GM19452 (cell line): Measurements from ENCODE around the gene UTS2B.
"Not testable (repeated sequence)": the region's sequence is repeated elsewhere in the genome, so short reads cannot be mapped to it uniquely, and the experiment has no call there.

Experiments used
- ATAC-seq: cut with Tn5 transposase; IDR thresholded peaks from one replicate; pipeline ENCODE4 v1.9.1; 2021; ENCODE audit not compliant: unreplicated experiment

The UTS2B gene

DNA sequence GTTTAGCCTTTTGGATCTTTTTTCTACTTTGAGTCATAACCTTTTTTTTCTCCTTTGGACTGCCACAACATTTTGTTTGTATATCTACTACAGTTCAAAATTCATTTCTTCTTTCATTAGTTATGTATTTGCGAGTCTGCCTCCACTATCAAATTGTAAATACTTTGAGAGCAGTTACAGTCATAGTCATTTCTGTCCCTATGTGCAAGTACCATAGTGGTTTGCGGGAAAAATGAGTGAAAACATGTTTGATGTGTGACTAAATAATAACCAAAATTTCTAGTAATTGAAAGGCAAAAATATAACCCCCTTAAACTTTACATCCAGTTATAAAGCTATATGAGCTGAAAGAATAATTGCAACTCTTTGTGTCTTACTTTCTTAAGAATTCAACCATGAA lies 46.9 kb downstream of the UTS2B start:
- peak; percentile 62 for ATAC-seq

DNA sequence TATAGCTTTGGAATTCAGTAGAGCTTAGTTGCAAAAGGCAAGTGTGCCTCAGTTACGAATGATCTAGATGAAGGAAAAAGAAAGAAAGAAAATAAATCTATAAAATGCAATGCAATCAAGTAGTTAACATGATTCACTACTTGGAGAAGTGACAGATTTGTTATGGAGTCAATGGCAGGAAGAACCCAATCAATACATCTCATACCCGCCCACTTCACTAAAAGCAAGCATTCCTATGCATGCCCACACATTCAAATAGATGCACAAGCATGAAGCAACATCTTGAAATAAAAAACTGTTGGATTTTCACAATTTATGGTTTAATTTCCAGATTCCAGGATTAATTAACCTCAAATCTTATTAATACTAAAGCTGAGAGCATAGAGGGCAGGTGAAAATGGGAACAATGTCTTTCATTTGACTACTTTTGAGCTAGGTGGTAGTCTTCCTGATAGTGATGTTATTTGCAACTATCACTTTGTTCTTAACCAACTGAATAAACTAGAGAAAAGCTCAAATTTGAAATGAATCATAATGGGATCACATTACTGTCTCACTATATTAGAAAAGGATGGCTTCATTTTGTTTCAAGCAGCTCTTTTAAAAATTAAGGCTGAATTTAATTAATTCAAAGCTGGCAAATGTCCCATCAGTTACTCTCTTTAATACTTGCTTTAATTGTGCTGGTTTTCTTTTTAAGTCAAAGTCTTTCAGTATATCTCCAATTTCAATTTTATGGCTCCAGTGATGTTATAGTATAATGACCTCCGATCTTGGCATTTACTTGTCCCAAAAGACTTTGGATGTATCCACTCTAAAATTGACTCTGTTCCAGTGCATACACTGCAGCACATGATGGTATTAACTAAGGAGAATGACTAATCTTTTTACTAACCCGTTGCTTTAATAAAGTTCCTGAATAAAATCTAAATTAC lies 47.8 kb downstream of the UTS2B start:
- peak; percentile 28 for ATAC-seq

DNA sequence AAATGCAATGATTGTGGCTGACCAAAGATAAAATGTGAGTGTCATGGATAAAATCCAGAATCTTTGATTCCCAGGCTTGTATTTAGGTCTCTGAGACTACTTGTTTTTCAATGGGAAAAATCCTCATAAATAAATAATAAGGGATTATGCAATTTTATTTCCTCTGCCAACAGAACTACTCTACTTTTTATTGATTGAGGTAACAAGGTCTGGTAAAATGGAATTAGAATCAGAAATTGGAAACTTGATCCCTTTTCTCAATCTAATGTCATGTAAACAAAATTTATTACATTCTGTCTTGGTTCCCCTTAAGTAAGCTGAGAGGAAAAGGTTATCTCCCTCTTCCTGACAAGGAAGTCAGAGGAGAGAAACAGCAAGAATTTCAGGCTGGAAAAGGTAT lies 49.4 kb downstream of the UTS2B start:
- ATAC-seq: no peak

DNA sequence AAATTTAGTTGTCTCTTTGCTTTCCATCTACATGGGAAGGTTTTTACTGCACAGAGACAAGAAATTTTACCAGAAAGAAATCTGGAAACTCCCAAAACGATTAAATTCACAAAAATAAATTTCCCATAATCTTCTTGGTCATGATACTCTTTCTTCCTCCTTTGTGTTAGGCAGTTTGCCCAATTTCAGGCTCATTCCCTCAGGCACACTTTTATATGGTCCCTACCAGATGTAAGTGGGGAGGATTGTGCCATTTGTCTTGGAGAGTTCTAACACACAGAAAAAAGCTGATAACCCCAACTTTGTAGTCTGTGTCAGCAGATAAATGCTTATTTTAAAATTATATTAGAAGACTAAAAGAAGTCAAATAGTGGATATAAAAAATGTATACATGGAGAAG lies 50.2 kb downstream of the UTS2B start:
- no peak for ATAC-seq

DNA sequence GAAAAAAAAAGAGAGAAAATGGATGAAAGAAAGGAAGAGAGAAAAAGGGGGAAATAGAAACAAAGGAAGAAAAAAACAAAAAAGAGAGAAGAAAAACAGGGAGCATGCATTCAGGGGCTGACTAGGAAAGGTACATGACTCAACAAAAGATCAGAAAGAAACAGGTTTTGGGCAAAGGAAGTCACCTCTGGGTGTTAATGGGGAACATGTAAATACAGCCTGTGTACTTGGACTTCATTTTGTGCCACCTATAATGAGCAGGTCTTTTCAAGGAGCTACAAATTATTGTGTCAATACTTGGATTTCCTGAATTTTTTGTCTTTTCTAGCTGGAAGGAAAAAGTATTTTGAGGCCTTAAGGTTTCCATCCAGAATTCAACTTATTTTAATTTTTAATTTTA lies 54.6 kb downstream of the UTS2B start:
- no peak for ATAC-seq

DNA sequence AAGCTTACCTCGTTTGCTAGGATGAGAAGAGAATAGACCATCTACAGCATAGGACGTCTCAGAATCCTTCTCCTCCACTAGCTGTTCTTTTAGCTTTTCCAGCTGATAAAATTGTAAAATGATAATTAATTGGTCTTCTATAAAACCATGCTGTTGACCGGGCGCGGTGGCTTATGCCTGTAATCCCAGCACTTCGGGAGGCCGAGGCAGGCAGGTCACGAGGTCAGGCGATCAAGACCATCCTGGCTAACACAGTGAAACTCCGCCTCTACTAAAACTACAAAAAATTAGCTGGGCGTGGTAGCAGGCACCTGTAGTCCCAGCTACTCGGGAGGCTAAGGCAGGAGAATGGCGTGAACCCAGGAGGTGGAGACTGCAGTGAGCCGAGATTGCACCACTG lies 55.1 kb downstream of the UTS2B start:
- ATAC-seq: not testable (repeated sequence)

DNA sequence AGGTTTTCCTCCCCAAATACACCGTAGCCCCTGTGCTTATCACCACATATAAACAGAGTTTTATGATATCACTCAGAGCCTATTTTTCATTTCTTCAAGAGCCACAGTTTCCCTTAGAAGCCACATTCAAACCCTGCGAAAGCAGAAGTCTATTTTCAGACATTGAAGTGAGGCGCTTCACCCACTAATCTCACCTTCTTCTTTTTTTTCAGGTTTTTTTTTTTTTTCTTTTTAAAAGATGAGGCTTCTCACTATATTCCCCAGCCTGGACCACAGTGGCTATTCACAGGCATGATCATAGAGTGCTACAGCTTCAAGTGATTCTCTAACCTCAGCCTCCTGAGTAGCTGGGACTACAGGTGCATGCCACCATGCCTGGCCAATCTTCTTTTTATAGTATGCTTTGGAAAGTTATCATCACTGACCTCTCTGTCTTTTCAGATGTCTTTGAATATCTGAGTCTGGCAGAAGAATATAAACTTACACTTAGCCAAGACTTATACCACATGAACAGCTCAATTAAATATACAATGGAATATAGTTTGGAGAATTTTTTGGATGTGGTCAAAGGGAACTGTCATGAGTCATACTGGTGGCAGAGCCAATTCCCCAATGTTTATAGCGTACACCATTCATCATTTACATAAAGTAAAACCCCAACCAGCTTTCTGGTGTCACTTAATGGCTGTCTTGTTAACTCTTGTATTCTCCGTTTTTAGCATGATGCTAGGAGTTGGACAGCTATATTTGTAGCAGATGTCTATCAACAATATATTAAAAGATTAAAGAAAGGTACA lies 60.8 kb downstream of the UTS2B start:
- ATAC-seq: peak; percentile 72

DNA sequence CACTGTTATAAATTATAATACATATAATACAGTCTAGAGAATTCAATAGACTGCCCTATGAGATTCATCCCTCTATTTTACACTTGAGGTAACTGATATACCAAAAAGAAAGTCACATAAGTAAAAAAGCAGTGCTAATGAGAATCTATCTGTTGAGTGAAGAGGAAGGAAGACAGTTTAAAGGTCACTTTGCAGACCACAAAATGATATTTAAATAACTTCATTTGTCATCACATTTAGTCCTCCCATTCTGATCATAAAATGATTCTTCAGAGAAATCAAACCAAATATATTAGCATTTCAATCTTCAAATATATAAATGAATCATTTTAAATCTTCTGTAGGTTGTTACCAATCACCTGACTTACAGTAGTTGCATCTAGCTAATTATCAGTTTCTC lies 61.6 kb downstream of the UTS2B start:
- ATAC-seq: no peak

DNA sequence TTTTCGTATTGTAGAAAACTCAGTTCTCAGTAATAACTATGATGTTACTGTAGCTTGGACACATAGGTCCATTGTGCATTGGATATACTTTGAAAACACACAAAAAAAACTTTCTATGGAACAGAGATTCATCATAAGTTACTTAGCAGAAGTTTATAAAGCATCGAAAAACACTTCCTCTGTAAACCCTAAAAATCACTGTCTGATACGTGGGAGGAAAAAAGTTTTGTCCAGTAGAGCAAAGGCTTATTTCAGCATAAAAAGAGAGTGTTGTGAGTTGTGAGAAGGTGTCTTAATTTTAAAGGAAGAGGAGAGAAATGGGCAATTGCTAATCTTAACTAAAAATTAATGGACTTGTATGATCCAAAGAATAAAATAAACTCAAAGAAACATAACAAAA lies 66.5 kb downstream of the UTS2B start:
- no peak for ATAC-seq

DNA sequence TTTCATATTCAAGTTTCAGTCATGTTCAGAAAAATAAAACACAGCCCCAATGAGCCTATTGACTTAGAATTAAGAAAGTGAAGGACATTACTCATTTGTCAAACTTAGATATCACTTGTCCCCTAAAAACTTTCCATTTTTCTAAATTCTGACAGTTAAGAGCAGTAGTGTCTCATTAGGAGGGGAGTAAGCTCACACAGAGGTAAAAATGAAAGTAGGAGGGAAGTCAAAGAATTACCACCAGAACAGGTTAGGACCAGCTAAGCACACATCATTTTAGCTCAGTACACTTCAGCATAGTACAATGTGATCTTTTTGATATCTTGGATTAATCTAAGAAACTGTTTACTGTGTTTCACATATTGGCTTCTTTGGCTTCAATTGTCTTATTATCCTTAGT lies 67.0 kb downstream of the UTS2B start:
- peak; percentile 83 for ATAC-seq

DNA sequence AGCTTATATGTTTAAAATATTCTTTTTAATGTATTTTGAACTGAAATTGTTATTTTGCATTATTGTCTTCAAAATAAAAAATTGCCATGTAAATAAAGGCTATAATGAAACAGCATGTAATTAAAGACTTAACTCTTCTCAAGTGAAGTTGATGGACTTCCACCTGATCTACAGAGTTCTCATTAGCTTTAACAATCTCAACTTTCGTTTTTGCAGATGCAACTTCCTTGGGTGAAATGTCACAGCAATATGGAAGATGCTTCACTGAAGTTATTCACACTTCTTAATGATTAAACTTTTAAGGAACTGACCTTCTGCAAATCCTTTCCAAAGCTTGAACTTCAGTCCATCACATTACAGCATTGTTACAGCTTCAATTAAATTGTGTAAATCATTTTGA lies 67.7 kb downstream of the UTS2B start:
- ATAC-seq: peak; percentile 63

DNA sequence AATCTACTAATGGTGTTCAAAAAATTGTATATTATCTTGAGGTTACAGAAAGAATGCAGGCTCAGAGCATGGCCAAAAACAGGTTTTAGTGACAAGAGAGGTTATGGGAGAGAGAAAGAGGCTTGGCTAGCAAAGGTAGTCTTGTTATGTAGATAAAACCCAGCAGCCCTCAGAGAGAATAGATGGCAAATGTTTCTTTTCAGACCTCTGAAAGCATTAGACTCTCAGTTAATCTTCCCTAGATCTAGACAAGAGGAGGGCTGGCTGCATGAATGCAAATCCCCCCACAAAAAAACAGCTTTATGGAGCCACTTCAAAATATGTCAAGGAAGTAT lies 69.1 kb downstream of the UTS2B start:
- ATAC-seq: no peak

DNA sequence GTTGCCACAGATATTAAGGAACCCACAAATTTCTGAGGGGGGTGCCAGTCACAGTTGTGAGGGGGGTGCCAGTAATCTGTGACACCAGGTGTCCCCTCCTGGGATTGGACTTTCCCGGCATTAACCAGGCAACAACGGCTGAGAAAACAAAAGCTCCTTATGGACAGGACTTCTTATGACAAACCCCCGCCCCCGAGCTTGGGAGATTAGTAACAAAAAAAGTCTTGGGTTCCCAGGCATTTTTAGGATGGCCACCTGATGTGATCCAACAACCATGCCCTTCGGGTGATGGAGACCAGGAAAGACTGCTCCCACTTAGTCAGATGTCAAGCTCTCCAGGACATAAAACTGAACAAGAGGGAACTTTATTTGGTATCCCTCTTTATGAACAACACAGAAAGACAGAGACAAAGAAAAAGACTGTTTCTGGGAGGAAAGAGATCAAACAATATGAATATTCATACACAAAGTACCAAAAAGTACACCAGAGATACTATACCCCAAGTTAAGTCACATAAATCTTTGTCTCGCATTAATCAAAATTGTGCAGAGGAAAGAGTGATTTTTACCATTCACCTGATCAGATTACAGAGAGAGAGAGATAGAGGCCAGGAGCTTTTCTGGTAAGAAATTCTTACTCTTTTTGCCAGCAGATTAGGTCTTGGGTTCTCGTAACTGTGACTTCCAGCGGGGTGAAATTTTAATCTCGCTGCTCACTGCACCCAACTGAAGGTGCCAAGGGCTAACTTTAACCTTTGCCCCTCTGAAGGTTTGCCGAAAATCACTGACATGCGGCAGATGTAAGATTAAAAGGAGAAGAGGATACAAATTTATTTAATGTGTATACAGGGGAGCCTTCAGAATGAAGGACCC lies 69.7 kb downstream of the UTS2B start:
- no peak for ATAC-seq

DNA sequence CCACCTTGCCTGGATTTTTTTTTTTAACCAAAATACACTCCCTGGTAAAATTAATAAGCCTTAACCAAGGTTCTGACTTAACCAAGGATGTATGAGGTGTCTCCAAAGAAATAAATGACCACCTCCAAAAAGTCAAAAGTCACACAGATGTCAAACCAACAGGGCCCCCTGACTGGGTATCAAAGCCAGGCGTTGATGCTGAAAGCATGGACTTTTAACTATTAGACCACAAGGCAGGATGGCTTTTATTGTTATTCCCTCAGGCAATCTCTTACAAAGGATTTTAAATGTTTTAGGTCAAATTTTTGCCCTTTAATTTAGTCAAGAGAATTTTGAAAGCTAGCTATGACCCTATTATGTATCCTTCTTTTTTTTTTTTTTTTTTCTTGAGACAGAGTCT lies 70.8 kb downstream of the UTS2B start:
- no peak for ATAC-seq

DNA sequence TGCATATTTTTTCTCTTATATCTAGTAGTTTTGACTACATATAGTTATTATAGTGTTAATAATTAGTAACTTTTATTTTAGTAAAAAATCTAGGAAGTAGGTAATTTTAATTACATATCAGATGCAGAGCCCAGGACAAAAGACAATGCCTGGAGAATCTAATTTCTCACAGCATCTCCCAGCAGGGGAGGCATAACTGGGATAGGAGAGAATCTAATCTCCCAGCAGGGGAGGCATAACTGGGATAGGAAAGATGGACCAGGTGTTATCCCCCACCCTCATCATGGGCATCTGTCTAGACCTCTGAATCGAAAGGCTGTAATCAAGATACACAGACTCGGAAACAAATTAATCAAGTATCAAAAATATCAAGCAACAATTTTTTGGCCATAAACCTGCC lies 73.0 kb downstream of the UTS2B start:
- ATAC-seq: no peak

DNA sequence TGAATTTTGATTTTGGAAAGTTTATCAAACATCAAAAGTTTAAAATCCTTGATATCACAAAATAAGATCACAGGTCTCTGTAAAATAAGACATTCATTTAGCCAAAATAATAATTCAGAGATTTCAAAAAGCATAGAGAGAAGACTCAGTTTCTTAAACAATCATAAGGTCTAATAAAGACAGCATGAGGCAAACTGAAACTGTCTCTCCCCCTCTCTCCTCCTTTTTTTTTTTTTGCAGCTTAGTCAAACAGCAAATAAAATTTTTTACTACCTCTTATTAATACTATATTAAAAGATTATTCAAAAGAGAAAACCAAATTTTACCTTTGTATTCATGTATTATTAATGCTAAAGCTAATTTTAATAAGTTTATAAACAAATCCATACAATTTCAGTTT lies 73.9 kb downstream of the UTS2B start:
- no peak for ATAC-seq

DNA sequence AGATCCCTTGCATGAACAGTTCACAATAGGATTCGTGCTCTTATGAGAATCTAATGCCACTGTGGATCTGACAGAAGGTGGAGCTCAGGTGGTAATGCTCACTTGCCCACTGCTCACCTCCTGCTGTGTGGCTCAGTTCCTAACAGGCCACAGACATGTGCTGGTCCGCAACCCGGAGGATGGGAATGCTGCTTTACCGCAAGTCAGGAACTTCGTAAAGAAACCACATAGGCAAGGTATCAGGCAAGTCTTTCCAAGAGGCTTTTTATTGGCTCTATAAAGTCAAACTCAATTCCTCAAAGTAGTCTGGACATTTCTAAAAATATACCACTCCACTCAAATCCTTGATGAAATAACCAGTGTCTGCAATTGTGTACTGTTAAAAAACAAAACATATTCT lies 75.2 kb downstream of the UTS2B start:
- no peak for ATAC-seq

DNA sequence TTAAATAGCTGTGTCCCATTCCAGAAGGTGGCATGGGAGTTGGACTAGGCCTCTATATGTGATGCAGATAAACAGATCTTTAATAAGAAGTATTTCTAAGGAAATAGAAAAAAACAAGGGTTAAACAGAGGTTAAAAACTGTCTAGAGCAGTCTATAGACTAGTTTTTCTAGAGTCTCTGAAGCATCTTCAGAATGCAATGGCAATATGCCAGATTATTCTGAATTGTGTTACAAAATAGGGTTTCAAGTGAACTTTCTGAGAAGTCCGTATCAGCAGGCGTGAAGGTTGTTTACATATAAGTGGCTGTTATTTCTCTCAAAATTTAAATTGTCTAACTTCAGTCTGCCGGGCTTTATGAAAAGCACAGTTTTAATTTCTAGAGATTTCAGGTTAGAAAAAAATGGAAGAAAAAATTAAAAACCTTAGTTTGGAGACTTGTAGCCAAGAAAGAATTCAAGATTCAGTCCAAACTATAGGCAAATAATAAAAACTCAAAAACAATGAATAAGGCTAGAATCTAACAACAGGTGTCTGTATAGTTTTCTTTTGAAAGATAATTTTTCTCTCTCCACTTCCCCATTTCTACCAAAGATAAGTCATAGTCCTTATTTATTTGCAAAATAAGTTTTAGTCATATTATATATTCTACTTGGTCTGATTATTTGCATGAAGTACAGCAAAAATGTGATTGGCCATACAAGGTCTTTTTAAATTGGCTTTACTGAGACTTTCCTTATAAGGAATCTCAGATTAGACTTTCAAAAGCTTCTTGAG lies 76.0 kb downstream of the UTS2B start:
- no peak for ATAC-seq

DNA sequence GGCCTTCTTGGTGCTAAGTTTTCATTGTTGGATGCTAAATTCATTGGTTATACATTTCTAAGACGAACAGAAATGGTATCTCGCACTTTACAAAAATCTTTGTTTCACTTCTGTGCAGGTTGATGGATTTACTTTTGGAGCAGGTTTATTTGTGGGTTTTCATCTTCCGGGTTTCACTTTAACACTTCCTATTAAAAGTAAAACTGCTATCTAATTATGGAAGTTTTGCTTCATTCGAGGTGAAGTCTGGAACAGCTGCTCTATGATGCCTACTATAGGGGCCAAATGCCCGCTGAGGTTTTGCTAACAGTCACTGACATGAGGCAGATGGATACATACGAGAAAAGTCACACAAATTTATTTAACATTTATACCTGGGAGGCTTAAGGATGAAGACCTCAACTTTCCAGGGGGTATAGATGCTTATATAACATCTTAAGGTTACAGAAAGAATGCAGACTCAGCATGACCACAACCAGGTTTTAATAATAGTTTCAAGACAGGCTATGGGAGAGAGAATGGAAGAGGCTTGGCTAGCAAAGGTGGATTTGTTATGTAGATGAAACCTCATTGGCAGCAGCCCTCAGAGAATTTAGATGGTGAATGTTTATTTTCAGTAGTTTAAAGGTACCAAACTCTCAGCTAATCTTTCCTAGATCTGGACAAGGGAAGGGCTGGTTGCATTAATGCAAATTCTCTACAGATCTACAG lies 77.1 kb downstream of the UTS2B start:
- ATAC-seq: peak; percentile 53

DNA sequence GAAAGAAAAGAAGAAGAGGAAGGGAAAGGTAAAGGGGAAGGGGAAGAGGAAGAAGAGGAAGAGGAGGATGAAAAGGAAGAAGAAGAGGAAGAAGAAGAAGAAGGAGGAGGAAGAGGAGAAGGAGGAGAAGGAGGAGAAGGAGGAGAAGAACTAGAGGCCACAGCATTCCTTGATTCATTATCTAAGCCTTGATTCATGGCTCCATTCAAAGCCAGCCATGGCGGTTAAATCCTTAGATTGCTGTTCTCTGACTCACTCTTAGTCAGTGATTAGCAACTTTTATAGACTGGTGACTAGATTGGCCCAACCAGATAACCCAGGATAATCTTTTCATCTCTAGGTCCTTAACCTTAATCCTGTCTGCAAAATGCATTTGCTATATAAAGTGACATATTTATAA lies 83.7 kb downstream of the UTS2B start:
- ATAC-seq: no peak
